Cardiac septum (tissue), 1 donor: ENCODE measurements around the gene MSRB2. TPM values are rescaled to one million over a fixed set of nuclear protein-coding genes. Genes with fewer than 3 reads are reported as not detected.

Experiments used
- DNase-seq: peaks from one replicate; pipeline ENCODE4 v3.0.0-alpha.2; 2020; ENCODE audit warnings: low spot score
- intact Hi-C: fragments of 100-400 bp; cut with DNase I; formaldehyde crosslinking; loops from one replicate; pipeline ENCODE4 v1.14.0; 2022
- total RNA-seq: library from RNA; stranded (reverse); fragmentation: NEBNext Ultra II Directional; extraction: Animal tissue kit (Norgen Biotek cat#: 25700); gene quantifications from one replicate; pipeline ENCODE4 v1.2.1, GENCODE V29; 2021
- donor health status: DM: no; HTN: no; CAD: no.

The MSRB2 gene
- total RNA-seq, 1 donor from 2014 or later: 132 TPM

GRCh38 chr10:23156447-23157150, 61.2 kb downstream of the MSRB2 start:
- intact Hi-C loops: no loop called here

GRCh38 chr10:23157239-23157681, 61.9 kb downstream of the MSRB2 start:
- intact Hi-C loops: no loop called here

More at GRCh38 chr10:23156447-23157150, 61.2 kb downstream of the MSRB2 start:
- no peak for DNase-seq

GRCh38 chr10:23157691-23158369, 62.5 kb downstream of the MSRB2 start:
- intact Hi-C loops: no loop called here
- DNase-seq: no peak

More at GRCh38 chr10:23157239-23157681, 61.9 kb downstream of the MSRB2 start:
- DNase-seq: no peak

GRCh38 chr10:23158370-23158769, 63.0 kb downstream of the MSRB2 start:
- no peak for DNase-seq
- intact Hi-C loops: no loop called here

- DNase-seq: no peak
- intact Hi-C loops: no loop called here
Measured at GRCh38 chr10:23171232-23171876, 76.0 kb downstream of the MSRB2 start.

Other genes starting within 250 kb of the MSRB2 start
- gene ARMC3, start 167.5 kb upstream of the MSRB2 start, total RNA-seq: 0.38 TPM
- gene PTF1A, start 96.7 kb downstream of the MSRB2 start, total RNA-seq: not detected
- gene C10orf67, start 249.2 kb downstream of the MSRB2 start, total RNA-seq: 0.35 TPM